HG03066 (cell line): ENCODE results near the gene NCOA1.
A peak's percentile ranks its signal among the peaks of the same experiment; 100 is the strongest.
"Not testable (repeated sequence)": the region's sequence is repeated elsewhere in the genome, so short reads cannot be mapped to it uniquely, and the experiment has no call there.

Experiments used
- ATAC-seq: cut with Tn5 transposase; IDR thresholded peaks from one replicate; pipeline ENCODE4 v1.9.1; 2021; ENCODE audit warnings: low read depth; ENCODE audit not compliant: unreplicated experiment

Gene NCOA1

DNA sequence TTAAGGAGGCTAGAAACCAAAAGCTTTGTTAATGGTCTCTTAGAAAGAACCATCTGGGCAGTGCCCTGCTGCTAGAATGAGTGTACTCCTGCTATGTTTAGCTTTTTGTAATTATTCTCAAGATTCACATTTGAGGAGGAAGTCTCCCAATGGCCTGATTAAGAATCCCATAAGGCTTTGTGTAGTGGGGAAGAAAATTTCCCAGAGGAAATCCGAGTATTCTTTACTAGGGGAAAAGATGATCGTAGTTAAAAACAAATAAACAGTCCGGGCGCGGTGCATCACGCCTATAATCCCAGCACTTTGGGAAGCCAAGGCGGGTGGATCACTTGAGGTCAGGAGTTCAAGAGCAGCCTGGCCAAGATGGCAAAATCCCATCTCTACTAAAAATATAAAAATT, 184.3 kb downstream of the NCOA1 start:
- no peak for ATAC-seq

- ATAC-seq = no peak
Observed at GRCh38 chr2:24676493-24676892, 185.4 kb downstream of the NCOA1 start.

DNA sequence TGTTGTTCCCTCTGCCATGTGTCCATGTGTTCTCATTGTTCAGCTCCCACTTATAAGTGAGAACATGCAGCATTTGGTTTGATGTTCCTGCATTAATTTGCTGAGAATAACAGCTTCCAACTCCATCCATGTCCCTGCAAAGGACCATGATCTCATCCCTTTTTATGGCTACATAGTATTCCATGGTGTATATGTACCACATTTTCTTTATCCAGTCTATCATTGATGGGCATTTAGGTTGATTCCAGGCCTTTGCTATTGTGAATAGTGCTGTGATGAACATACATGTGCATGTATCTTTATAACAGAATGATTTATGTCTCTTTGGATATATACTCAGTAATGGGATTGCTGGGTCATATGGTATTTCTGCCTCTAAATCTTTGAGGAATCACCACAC, 187.0 kb downstream of the NCOA1 start:
- ATAC-seq = not testable (repeated sequence)

- no peak for ATAC-seq
Observed at GRCh38 chr2:24680196-24680595, 189.1 kb downstream of the NCOA1 start.

DNA sequence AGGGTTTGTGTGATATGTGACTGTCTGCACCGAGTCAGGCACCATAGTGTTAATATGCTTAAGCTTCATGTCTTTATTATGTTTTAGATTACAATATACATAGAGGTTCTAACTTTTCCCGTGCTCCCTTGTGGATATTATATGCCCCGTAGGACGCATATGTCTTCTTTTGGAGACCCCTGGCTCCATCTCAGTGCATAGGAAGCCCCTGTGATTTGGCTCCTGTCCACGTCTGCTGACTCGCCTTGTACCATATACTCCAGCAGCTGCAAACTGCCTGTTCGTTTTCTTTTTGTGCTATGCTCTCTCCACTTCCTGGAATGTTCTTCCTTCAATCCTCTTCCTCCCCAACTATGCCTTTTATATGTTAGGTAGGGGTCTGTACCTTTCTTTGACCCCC, 191.2 kb downstream of the NCOA1 start:
- no peak for ATAC-seq

DNA sequence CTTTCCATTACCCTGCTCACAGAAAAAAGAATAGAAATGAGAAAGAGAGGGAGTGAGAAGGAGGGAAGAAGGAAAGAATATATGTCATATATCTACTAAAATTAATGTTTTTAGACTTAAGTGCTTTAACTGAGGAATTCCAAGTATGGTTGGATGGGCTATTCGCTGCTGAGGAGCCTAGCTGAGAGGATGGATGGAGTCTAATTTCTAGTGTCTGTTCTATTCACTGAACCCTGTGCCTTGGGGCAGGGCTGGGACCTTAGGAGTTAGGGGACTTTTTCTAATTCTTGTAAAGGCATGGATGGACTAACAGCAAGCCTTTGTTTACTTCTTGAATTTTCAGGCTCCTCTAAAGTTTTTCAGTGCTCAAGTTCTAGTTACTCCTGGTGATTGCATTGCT, 192.4 kb downstream of the NCOA1 start:
- ATAC-seq = no peak

DNA sequence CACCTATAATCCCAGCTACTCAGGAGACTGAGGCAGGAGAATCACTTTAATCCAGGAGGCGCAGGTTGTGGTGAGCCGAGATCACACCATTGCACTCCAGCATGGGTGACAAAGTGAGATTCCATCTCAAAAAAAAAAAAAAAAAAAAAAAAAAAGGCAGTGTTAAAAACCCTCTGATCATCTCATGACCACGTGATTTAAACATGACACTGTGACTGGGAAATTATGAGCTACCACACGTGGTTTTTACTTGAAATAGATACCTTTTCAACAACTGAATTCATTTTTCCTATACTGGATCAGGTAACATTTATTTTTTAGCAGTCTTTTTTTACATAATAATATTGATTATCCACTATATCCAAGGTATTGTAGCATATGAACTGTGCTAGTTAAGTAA, 199.5 kb downstream of the NCOA1 start:
- no peak for ATAC-seq

- ATAC-seq = no peak
Observed at GRCh38 chr2:24691806-24692205, 200.8 kb downstream of the NCOA1 start.

DNA sequence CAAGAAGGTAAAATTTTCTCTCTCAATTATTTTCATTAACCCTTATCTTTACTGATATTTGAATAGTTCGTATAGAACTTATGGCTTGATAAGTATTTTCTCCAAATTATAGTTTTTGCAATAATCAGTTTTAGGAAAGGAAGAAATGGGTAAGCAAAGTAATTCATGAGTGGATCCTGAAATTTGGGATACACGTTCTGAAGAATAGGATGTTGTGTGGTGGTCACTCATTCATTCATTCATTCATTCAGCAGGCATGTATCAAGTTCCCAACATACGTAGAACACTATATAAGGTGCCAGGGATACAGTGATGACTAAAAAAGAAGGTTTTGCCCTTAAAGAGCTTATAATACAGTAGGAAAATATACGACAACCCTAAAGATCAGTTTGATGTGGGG, 206.7 kb downstream of the NCOA1 start:
- no peak for ATAC-seq

GRCh38 chr2:24702800-24703199, 211.7 kb downstream of the NCOA1 start:
- no peak for ATAC-seq

DNA sequence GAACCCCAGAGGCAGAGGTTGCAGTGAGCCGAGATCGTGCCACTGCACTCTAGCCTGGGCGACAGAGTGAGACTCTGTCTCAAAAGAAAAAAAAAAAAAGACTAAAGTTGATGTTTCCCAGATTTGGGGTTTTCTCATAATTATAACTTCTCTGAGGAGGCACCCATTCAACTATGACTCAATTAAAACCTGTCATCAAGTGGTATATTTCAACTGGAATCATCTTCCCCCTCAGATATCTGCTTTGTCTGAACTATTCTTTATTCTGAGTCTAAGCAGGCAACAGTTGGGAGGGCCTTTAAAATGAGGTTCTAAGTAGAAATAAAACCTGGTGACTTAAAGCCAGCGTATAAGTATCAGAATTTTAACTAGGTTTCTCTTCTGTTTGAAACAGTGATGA, 213.6 kb downstream of the NCOA1 start:
- ATAC-seq = no peak

DNA sequence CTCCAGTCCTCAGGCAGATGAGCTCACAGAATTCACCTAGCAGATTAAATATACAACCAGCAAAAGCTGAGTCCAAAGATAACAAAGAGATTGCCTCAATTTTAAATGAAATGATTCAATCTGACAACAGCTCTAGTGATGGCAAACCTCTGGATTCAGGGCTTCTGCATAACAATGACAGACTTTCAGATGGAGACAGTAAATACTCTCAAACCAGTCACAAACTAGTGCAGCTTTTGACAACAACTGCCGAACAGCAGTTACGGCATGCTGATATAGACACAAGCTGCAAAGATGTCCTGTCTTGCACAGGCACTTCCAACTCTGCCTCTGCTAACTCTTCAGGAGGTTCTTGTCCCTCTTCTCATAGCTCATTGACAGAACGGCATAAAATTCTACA, 216.1 kb downstream of the NCOA1 start:
- no peak for ATAC-seq

- ATAC-seq = no peak
Observed at GRCh38 chr2:24708537-24709152, 217.6 kb downstream of the NCOA1 start.

GRCh38 chr2:24710806-24711205, 219.8 kb downstream of the NCOA1 start:
- ATAC-seq = no peak

DNA sequence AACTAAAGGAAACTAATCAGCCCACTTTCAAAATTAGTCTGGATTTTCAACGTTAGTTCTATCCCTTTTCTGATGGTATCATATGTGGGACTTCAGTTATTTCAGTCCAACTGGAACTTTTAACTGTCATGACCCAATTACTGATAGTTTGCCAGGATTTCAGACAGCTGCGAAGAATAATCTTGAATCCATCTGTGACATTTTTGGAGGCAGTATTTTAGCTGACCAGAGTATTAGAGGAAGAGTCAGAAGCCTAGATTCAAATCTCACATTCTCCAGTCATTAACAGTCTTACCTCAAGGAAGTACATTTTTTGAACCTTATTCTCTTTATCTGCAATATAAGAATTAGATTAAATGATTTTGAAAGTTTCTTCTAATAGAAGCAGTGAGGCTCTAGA, 220.8 kb downstream of the NCOA1 start:
- no peak for ATAC-seq

GRCh38 chr2:24712296-24712695, 221.2 kb downstream of the NCOA1 start:
- no peak for ATAC-seq

DNA sequence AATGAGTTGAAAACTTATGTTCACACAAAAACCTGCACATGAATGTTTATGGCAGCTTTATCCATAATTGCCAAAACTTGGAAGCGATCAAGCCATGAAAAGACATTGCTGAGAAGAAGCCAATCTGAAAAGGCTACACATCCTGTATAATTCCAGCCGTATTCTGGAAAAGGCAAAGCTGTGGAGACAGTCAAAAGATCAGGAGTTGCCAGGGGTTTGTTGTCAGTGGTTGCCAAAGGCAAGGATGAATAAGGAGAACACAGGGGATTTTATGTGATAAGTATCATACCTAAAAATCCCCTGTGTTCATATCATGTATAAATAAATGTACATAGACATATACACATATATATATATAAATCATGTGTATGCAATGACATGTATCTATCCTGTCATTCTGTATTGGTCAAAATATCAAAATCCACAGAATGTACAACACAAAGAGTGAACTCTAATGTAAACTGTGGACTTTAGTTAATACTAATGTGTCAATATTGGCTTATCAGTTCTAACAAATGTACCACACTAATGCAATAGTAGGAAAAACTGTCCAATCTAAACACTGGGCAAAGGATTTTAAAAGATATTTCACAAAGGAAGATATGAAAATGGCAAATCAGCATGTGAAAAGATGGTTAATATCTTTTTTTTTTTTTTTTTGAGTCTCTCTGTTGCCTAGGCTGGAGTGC, 226.4 kb downstream of the NCOA1 start:
- no peak for ATAC-seq

GRCh38 chr2:24720310-24720709, 229.3 kb downstream of the NCOA1 start:
- peak; percentile 85 for ATAC-seq

GRCh38 chr2:24721470-24721869, 230.4 kb downstream of the NCOA1 start:
- ATAC-seq = no peak

- ATAC-seq = no peak
Observed at GRCh38 chr2:24722141-24722790, 231.2 kb downstream of the NCOA1 start.

DNA sequence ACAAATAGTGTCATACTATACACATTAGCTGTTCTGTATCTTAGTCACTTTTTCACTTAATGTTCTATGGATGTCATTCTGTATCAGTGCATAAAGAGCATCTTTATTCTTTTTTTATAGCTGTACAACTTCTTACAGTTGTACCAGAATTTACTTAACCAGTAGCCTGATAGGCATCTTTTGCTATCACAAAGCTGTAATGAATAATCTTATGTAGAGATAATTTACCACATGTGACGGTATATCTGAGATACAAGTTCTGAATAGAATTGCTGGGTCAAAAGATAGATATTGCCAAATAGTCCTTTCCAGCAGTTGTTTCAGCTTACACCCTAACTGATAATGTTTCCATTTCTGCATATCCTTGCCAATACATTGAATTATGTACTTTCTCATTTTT, 232.1 kb downstream of the NCOA1 start:
- ATAC-seq = no peak

- ATAC-seq = no peak
Observed at GRCh38 chr2:24723665-24724064, 232.6 kb downstream of the NCOA1 start.
